Thymus (tissue), 11 donors: ENCODE results near the gene RIPK4. TPM values are rescaled to one million over a fixed set of nuclear protein-coding genes. Genes with fewer than 3 reads are reported as not detected.

Source experiments
- DNase-seq, 9 donors: peaks; one replicate each; pipeline ENCODE4 v3.0.0-alpha.2; 2013; ENCODE audit warnings: low spot score in 9 of 9, low read depth in 6 of 9, missing footprints in 1 of 9
- H3K27ac ChIP-seq, 2 donors: one replicate each; pipeline ENCODE4 v1.5.1; 2013; ENCODE audit warnings: control low read depth in 1 of 2, low read depth in 1 of 2, low read length in 1 of 2, mild to moderate bottlenecking in 1 of 2, moderate library complexity in 1 of 2
- H3K27me3 ChIP-seq, 2 donors: one replicate each; pipeline ENCODE4 v1.5.1; 2013; ENCODE audit warnings: low read length in 1 of 2; ENCODE audit not compliant: control insufficient read depth in 2 of 2, insufficient read depth in 1 of 2
- H3K36me3 ChIP-seq, 2 donors: one replicate each; pipeline ENCODE4 v1.5.1; 2013; ENCODE audit warnings: low read length in 1 of 2, mild to moderate bottlenecking in 1 of 2, moderate library complexity in 1 of 2; ENCODE audit not compliant: control insufficient read depth in 2 of 2, insufficient read depth in 2 of 2
- H3K4me1 ChIP-seq, 2 donors: one replicate each; pipeline ENCODE4 v1.5.1; 2013; ENCODE audit warnings: low read length in 2 of 2; ENCODE audit not compliant: control insufficient read depth in 2 of 2, insufficient read depth in 2 of 2
- H3K4me3 ChIP-seq, 2 donors: one replicate each; pipeline ENCODE4 v1.5.1; 2013; ENCODE audit warnings: low read length in 2 of 2, control low read depth in 1 of 2, mild to moderate bottlenecking in 1 of 2
- H3K9me3 ChIP-seq, 2 donors: one replicate each; pipeline ENCODE4 v1.5.1; 2013; ENCODE audit warnings: low read length in 1 of 2, mild to moderate bottlenecking in 1 of 2; ENCODE audit not compliant: control insufficient read depth in 2 of 2, insufficient read depth in 1 of 2
- WGBS: extraction: QIAGEN DNeasy Blood & Tissue Kit; methylation state at CpG from one replicate; pipeline ENCODE4 v1.1.7; 2013; 5-methylcytosine and 5-hydroxymethylcytosine counted together
- polyA plus RNA-seq: library from polyadenylated mRNA; stranded (reverse); fragments of 200-250 nt; gene quantifications from one replicate; pipeline ENCODE4 v1.2.3, GENCODE V29; 2013
- total RNA-seq: library from RNA; stranded (reverse); fragments of 120-200 nt; gene quantifications from one replicate; pipeline ENCODE4 v1.2.4, GENCODE V29; 2013
- donor health status: healthy.

The RIPK4 gene
- total and polyA plus RNA-seq, 2 donors, result 9.3 to 12.6 TPM

- WGBS, result 97% methylated on average over 20 of the region's 20 CpGs
- DNase-seq, result no peak
- Histone ChIP-seq H3K4me1 (peaks cover 2 to 46% of the 10 kb centered on the region in 2 donors), H3K9me3 (peaks cover 0 to 3% of the 10 kb centered on the region in 2 donors), H3K4me3 (no peak overlapping the region), H3K27ac (peak overlapping the region in 1 of 2 donors; percentile 43), H3K27me3 (peaks cover 0 to 4% of the 10 kb centered on the region in 2 donors), H3K36me3 (peaks cover 79 to 96% of the 10 kb centered on the region in 2 donors)
Measured at GRCh38 chr21:41747943-41748738, 18.7 kb downstream of the RIPK4 start.

- H3K4me3 ChIP-seq, result no peak overlapping the region
- peaks cover 0 to 4% of the 10 kb centered on the region in 2 donors for H3K27me3 ChIP-seq
- H3K9me3 ChIP-seq, result peaks cover 0 to 3% of the 10 kb centered on the region in 2 donors
- WGBS, result 90% methylated on average over 8 of the region's 8 CpGs
- H3K4me1 ChIP-seq, result peaks cover 0 to 33% of the 10 kb centered on the region in 2 donors
- no peak for DNase-seq
- peaks cover 85 to 98% of the 10 kb centered on the region in 2 donors for H3K36me3 ChIP-seq
- no peak overlapping the region for H3K27ac ChIP-seq
Measured at GRCh38 chr21:41746744-41747006, 20.2 kb downstream of the RIPK4 start.

- no peak for DNase-seq
- peaks cover 0 to 6% of the 10 kb centered on the region in 2 donors for H3K9me3 ChIP-seq
- WGBS, result 97% methylated on average over 34 of the region's 34 CpGs
- peaks cover 0 to 3% of the 10 kb centered on the region in 2 donors for H3K27me3 ChIP-seq
- H3K27ac ChIP-seq, result no peak overlapping the region
- H3K4me3 ChIP-seq, result no peak overlapping the region
- peaks cover 0 to 27% of the 10 kb centered on the region in 2 donors for H3K4me1 ChIP-seq
- peaks cover 86 to 98% of the 10 kb centered on the region in 2 donors for H3K36me3 ChIP-seq
Measured at GRCh38 chr21:41745971-41746743, 20.7 kb downstream of the RIPK4 start.

GRCh38 chr21:41745026-41745820 is 21.6 kb downstream of the RIPK4 start:
- Histone ChIP-seq H3K27me3 (peaks cover 0 to 2% of the 10 kb centered on the region in 2 donors), H3K36me3 (peaks cover 86 to 98% of the 10 kb centered on the region in 2 donors), H3K9me3 (peaks cover 0 to 15% of the 10 kb centered on the region in 2 donors), H3K27ac (no peak overlapping the region), H3K4me1 (peaks cover 0 to 20% of the 10 kb centered on the region in 2 donors), H3K4me3 (no peak overlapping the region)
- WGBS, result 94% methylated on average over 25 of the region's 25 CpGs
- no peak for DNase-seq

- 82% methylated on average over 43 of the region's 43 CpGs for WGBS
- Histone ChIP-seq H3K4me1 (peaks cover 0 to 12% of the 10 kb centered on the region in 2 donors), H3K36me3 (peaks cover 88 to 99% of the 10 kb centered on the region in 2 donors), H3K9me3 (peaks cover 0 to 25% of the 10 kb centered on the region in 2 donors), H3K27me3 (no peaks in the 10 kb centered on the region), H3K27ac (no peak overlapping the region), H3K4me3 (no peak overlapping the region)
- no peak for DNase-seq
Measured at GRCh38 chr21:41744028-41744930, 22.6 kb downstream of the RIPK4 start.

GRCh38 chr21:41743321-41744027 is 23.4 kb downstream of the RIPK4 start:
- peaks cover 0 to 28% of the 10 kb centered on the region in 2 donors for H3K9me3 ChIP-seq
- no peak overlapping the region for H3K27ac ChIP-seq
- WGBS, result 95% methylated on average over 26 of the region's 26 CpGs
- DNase-seq, result no peak
- H3K27me3 ChIP-seq, result no peaks in the 10 kb centered on the region
- H3K4me1 ChIP-seq, result peaks cover 0 to 6% of the 10 kb centered on the region in 2 donors
- peaks cover 84 to 99% of the 10 kb centered on the region in 2 donors for H3K36me3 ChIP-seq
- no peak overlapping the region for H3K4me3 ChIP-seq

GRCh38 chr21:41742073-41742875 is 24.6 kb downstream of the RIPK4 start:
- Histone ChIP-seq H3K36me3 (peaks cover 81 to 91% of the 10 kb centered on the region in 2 donors), H3K27me3 (no peaks in the 10 kb centered on the region), H3K4me3 (no peak overlapping the region), H3K4me1 (no peaks in the 10 kb centered on the region), H3K9me3 (peaks cover 0 to 35% of the 10 kb centered on the region in 2 donors), H3K27ac (no peak overlapping the region)
- WGBS, result 94% methylated on average over 30 of the region's 30 CpGs
- DNase-seq, result no peak
